H1 (cell line): ENCODE measurements around the gene RAN. TPM values are rescaled to one million over a fixed set of nuclear protein-coding genes. Genes with fewer than 3 reads are reported as not detected.

Experiments
- CTCF ChIA-PET: fragments of 300-600 bp; sonication (Branson Sonifier 250); formaldehyde crosslinking; loops from one replicate; lab custom pipeline; 2021; ENCODE audit not compliant: partially characterized antibody; lab: Charles Lee
- POLR2A ChIA-PET: fragments of 300-600 bp; sonication (Branson Sonifier 250); formaldehyde crosslinking; loops from one replicate; lab custom pipeline; 2021; ENCODE audit warnings: inconsistent platforms; ENCODE audit not compliant: partially characterized antibody; lab: Charles Lee
- DNase-seq, 2 experiments: peaks; one replicate each; pipeline versions ENCODE4 v3.0.0 to v3.0.0-alpha.2; 2010 to 2022; ENCODE audit warnings: low spot score in 2 of 2, low read depth in 1 of 2, mixed read lengths in 1 of 2
- FAIRE-seq: peaks from 2 replicates; lab custom pipeline; 2011; peaks lifted over from hg19 to GRCh38; lab: Jason Lieb, UNC
- H2AFZ ChIP-seq: 2 replicates; pipeline ENCODE4 v1.8.1; 2012; ENCODE audit warnings: low read length, inconsistent platforms
- H2AK5ac ChIP-seq: 2 replicates; pipeline ENCODE4 v1.6.1; 2013; ENCODE audit warnings: low read depth, low read length
- H2BK120ac ChIP-seq: replicated peaks from 2 replicates; pipeline ENCODE3; 2013; ENCODE audit warnings: low read depth, low read length, inconsistent platforms
- H2BK12ac ChIP-seq: 2 replicates; pipeline ENCODE4 v1.6.1; 2013; ENCODE audit warnings: low read depth, low read length
- H2BK15ac ChIP-seq: 2 replicates; pipeline ENCODE4 v1.6.1; 2013; ENCODE audit warnings: low read length
- H2BK20ac ChIP-seq: 2 replicates; pipeline ENCODE4 v1.6.1; 2013; ENCODE audit warnings: low read length
- H2BK5ac ChIP-seq: 2 replicates; pipeline ENCODE4 v1.6.1; 2013; ENCODE audit warnings: low read depth, low read length
- H3K14ac ChIP-seq: 2 replicates; pipeline ENCODE4 v1.6.1; 2013; ENCODE audit warnings: inconsistent platforms; ENCODE audit not compliant: insufficient read length
- H3K18ac ChIP-seq: 2 replicates; pipeline ENCODE4 v1.6.1; 2013; ENCODE audit warnings: low read length; ENCODE audit errors: extremely low read depth
- H3K23ac ChIP-seq: 2 replicates; pipeline ENCODE4 v1.6.1; 2013; ENCODE audit warnings: inconsistent platforms; ENCODE audit not compliant: insufficient read length
- H3K23me2 ChIP-seq: 2 replicates; pipeline ENCODE4 v1.6.1; 2013; ENCODE audit warnings: low read depth, low read length
- H3K27ac ChIP-seq: 2 replicates; pipeline ENCODE4 v1.6.1; 2011; ENCODE audit warnings: low read depth, low read length, inconsistent platforms
- H3K27me3 ChIP-seq, 4 experiments: replicated peaks in 1 of 4; 1 replicate in 1 of 4; 2 replicates in 3 of 4; pipeline versions ENCODE4 v1.6.1 to v1.8.1; 2011 to 2013; ENCODE audit warnings: low read length in 3 of 4, mild to moderate bottlenecking in 3 of 4, inconsistent platforms in 2 of 4, mixed read lengths in 2 of 4, moderate library complexity in 1 of 4; ENCODE audit not compliant: control insufficient read depth in 3 of 4, insufficient read depth in 3 of 4; ENCODE audit errors: extremely low read depth in 1 of 4
- H3K36me3 ChIP-seq, 4 experiments: 2 replicates each; pipeline versions ENCODE4 v1.6.1 to v1.8.1; 2011 to 2013; ENCODE audit warnings: mild to moderate bottlenecking in 4 of 4, low read length in 3 of 4, moderate library complexity in 2 of 4, control low read depth in 1 of 4, inconsistent platforms in 1 of 4; ENCODE audit not compliant: insufficient read depth in 4 of 4, control insufficient read depth in 2 of 4
- H3K4ac ChIP-seq: replicated peaks from 2 replicates; pipeline ENCODE3; 2013; ENCODE audit warnings: low read length, low read depth, mixed read lengths, inconsistent platforms; ENCODE audit not compliant: insufficient read length
- H3K4me1 ChIP-seq, 4 experiments: replicated peaks in 1 of 4; 1 replicate in 1 of 4; 2 replicates in 3 of 4; pipeline versions ENCODE4 v1.6.1 to v1.8.1; 2011 to 2013; ENCODE audit warnings: low read length in 3 of 4, inconsistent platforms in 2 of 4, mixed read lengths in 1 of 4; ENCODE audit not compliant: insufficient read depth in 4 of 4, control insufficient read depth in 3 of 4
- H3K4me2 ChIP-seq, 2 experiments: 2 replicates each; pipeline versions ENCODE4 v1.6.1 to v1.8.1; 2011 to 2013; ENCODE audit warnings: low read depth in 2 of 2, low read length in 2 of 2, control low read depth in 1 of 2, inconsistent platforms in 1 of 2, mild to moderate bottlenecking in 1 of 2; ENCODE audit not compliant: insufficient read depth in 1 of 2
- H3K4me3 ChIP-seq, 4 experiments: fragments of 200-600, 300-600 bp in 1 of 4; sonication (generic), shearing (Covaris generic), sonication (Bioruptor Twin) in 1 of 4; 2 replicates each; pipeline versions ENCODE4 v1.5.1 to v1.8.1; 2011 to 2016; ENCODE audit warnings: low read length in 4 of 4, low read depth in 3 of 4, control low read depth in 2 of 4, inconsistent platforms in 2 of 4, mild to moderate bottlenecking in 2 of 4, mixed read lengths in 1 of 4, moderate library complexity in 1 of 4; ENCODE audit not compliant: insufficient read depth in 2 of 4; ENCODE audit errors: extremely low read depth in 1 of 4
- H3K56ac ChIP-seq: replicated peaks from 2 replicates; pipeline ENCODE3; 2013; ENCODE audit warnings: low read depth, mild to moderate bottlenecking, mixed read lengths, low read length, inconsistent platforms; ENCODE audit not compliant: insufficient read length
- H3K79me1 ChIP-seq: 2 replicates; pipeline ENCODE4 v1.6.1; 2013; ENCODE audit warnings: low read depth, low read length, control low read depth
- H3K79me2 ChIP-seq, 2 experiments: 2 replicates each; pipeline versions ENCODE4 v1.6.1 to v1.8.1; 2012 to 2013; ENCODE audit warnings: low read length in 2 of 2, mild to moderate bottlenecking in 2 of 2, inconsistent platforms in 1 of 2; ENCODE audit not compliant: insufficient read depth in 2 of 2, control insufficient read depth in 1 of 2
- H3K9ac ChIP-seq, 4 experiments: replicated peaks in 1 of 4; 1 replicate in 1 of 4; 2 replicates in 3 of 4; pipeline versions ENCODE4 v1.6.1 to v1.8.1; 2011 to 2013; ENCODE audit warnings: low read depth in 3 of 4, low read length in 3 of 4, control low read depth in 2 of 4, mild to moderate bottlenecking in 2 of 4, moderate library complexity in 2 of 4, inconsistent platforms in 1 of 4; ENCODE audit errors: extremely low read depth in 1 of 4
- H3K9me3 ChIP-seq, 2 experiments: 2 replicates each; pipeline versions ENCODE4 v1.6.1 to v1.8.1; 2012 to 2013; ENCODE audit warnings: mild to moderate bottlenecking in 2 of 2, moderate library complexity in 2 of 2, control low read depth in 1 of 2, inconsistent platforms in 1 of 2, low read depth in 1 of 2, low read length in 1 of 2, mixed read lengths in 1 of 2; ENCODE audit not compliant: insufficient read depth in 2 of 2
- H4K20me1 ChIP-seq, 2 experiments: replicated peaks in 1 of 2; 2 replicates each; pipeline versions ENCODE3 to v1.8.1; 2011 to 2013; ENCODE audit warnings: inconsistent platforms in 2 of 2, low read length in 2 of 2, mild to moderate bottlenecking in 1 of 2; ENCODE audit not compliant: insufficient read depth in 2 of 2, control insufficient read depth in 1 of 2
- H4K5ac ChIP-seq: 2 replicates; pipeline ENCODE4 v1.6.1; 2013; ENCODE audit warnings: low read length, low read depth, mixed read lengths, inconsistent platforms; ENCODE audit not compliant: insufficient read length
- H4K8ac ChIP-seq: 2 replicates; pipeline ENCODE4 v1.8.0; 2013; ENCODE audit warnings: mild to moderate bottlenecking, moderate library complexity, low read length, inconsistent platforms; ENCODE audit not compliant: insufficient read depth; ENCODE audit errors: extremely low read depth
- H4K91ac ChIP-seq: replicated peaks from 2 replicates; pipeline ENCODE3; 2013; ENCODE audit warnings: low read length, mixed read lengths, inconsistent platforms; ENCODE audit not compliant: insufficient read length
- ATF2 ChIP-seq: IDR thresholded peaks from 2 replicates; pipeline ENCODE4 v1.6.1; 2012; ENCODE audit warnings: low read length, inconsistent platforms
- CTCF ChIP-seq, 3 experiments: IDR thresholded peaks; 1 replicate in 2 of 3; 2 replicates in 1 of 3; pipeline versions ENCODE4 v1.5.1 to v1.6.1; 2011; ENCODE audit warnings: low read length in 3 of 3, mild to moderate bottlenecking in 3 of 3, inconsistent platforms in 2 of 3, low read depth in 1 of 3, moderate library complexity in 1 of 3; ENCODE audit not compliant: insufficient read depth in 1 of 3; ENCODE audit errors: control extremely low read depth in 1 of 3
- FOSL1 ChIP-seq: IDR thresholded peaks from 2 replicates; pipeline ENCODE4 v1.6.1; 2011; ENCODE audit warnings: mild to moderate bottlenecking, low read depth, low read length, moderate library complexity; ENCODE audit not compliant: insufficient read depth
- POLR2A ChIP-seq, 2 experiments: IDR thresholded peaks; 1 replicate in 1 of 2; 2 replicates in 1 of 2; pipeline ENCODE4 v1.6.1; 2011; ENCODE audit warnings: low read depth in 2 of 2, low read length in 2 of 2, mild to moderate bottlenecking in 2 of 2; ENCODE audit errors: control extremely low read depth in 1 of 2
- POLR2AphosphoS5 ChIP-seq: IDR thresholded peaks from 2 replicates; pipeline ENCODE4 v1.6.1; 2011; ENCODE audit warnings: low read depth, low read length
- RFX5 ChIP-seq: IDR thresholded peaks from 2 replicates; pipeline ENCODE4 v1.6.1; 2011; ENCODE audit warnings: low read depth, low read length, improper control_type of control experiment, borderline replicate concordance
- SIRT6 ChIP-seq: IDR thresholded peaks from one replicate; pipeline ENCODE4 v1.7.1; 2012; ENCODE audit warnings: low read length, inconsistent platforms
- TAF1 ChIP-seq: IDR thresholded peaks from 2 replicates; pipeline ENCODE4 v1.6.1; 2011; ENCODE audit warnings: mild to moderate bottlenecking, low read depth, low read length
- WGBS, 2 experiments: shearing (Covaris generic) in 1 of 2; methylation state at CpG; one replicate each; pipeline versions ENCODE4 v1.1.6 to v1.1.7; 2013 to 2015; ENCODE audit warnings: low lambda C conversion rate in 2 of 2, mixed read lengths in 2 of 2, inconsistent platforms in 1 of 2, low coverage in 1 of 2, missing lambda C conversion rate in 1 of 2; ENCODE audit not compliant: insufficient replicate concordance in 2 of 2, insufficient coverage in 1 of 2, insufficient read length in 1 of 2; ENCODE audit errors: extremely low coverage in 1 of 2, missing lambda C conversion rate in 1 of 2; 5-methylcytosine and 5-hydroxymethylcytosine counted together
- polyA plus RNA-seq, 7 experiments: library from polyadenylated mRNA; depleted of rRNA in 3 of 7; stranded (reverse) in 5 of 7; unstranded in 2 of 7; fragments of >200 nt in 5 of 7; fragments of 200-250 nt in 2 of 7; gene quantifications; 1 replicate in 5 of 7; 2 replicates in 1 of 7; 4 replicates in 1 of 7; pipeline versions ENCODE4 v1.2.1 to v1.2.3, GENCODE V29; 2011 to 2013; ENCODE audit warnings: missing spikeins in 2 of 7, mixed read lengths in 2 of 7
- total RNA-seq: library from RNA; stranded (reverse); fragmentation: NEBNext Ultra II Directional; extraction: Animal tissue kit (Norgen Biotek cat#: 25700); gene quantifications from 2 replicates; pipeline ENCODE4 v1.2.1, GENCODE V29; 2021
- TF ChIP-seq, protein P1 (sequence below): IDR thresholded peaks from 2 replicates; pipeline ENCODE4 v1.6.1; 2011; ENCODE audit warnings: low read depth, mild to moderate bottlenecking, low read length; ENCODE audit not compliant: insufficient read depth

Gene RAN
- total and polyA plus RNA-seq, 2 of the 8 experiments (the other 6 are each of a cell fraction or from before 2014, with no cell fraction given), result 2,064 to 2,203 TPM

DNA sequence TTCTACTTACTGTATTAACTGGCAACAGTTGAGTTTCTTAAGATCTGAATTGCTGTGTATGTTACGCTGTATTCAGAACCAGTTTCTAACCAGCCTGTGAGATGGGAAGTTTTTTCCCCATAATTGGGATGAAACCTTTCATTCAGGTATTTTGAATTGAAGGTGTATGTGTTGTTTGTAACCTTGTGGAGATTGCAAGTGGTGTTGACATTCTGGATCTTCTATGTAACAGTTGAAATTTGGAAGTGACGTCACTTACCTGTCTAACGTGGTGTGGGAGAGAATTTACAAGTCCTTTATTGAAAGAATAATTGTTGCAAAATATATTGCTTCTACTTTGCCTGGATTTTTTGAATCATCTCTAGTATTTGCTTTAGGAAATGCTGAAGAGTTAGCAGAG, 5.5 kb downstream of the RAN start:
- Histone ChIP-seq H4K5ac (no peak overlapping the region), H2BK15ac (no peak overlapping the region), H3K56ac (no peak overlapping the region), H3K18ac (no peak overlapping the region), H2BK120ac (no peak overlapping the region), H2BK20ac (no peak overlapping the region), H2BK5ac (no peak overlapping the region), H4K8ac (no peak overlapping the region), H3K9ac (no peak overlapping the region), H4K20me1 (peaks cover 7 to 9% of the 10 kb centered on the region in 2 experiments), H3K4ac (no peak overlapping the region), H3K4me1 (peaks cover 0 to 5% (median 3%) of the 10 kb centered on the region in 4 experiments; a peak in 4 of 7 replicates), H3K23ac (no peak overlapping the region), H3K79me1 (no peaks in the 10 kb centered on the region), H3K36me3 (peaks cover 27 to 53% (median 42%) of the 10 kb centered on the region in 4 experiments), H3K27ac (no peak overlapping the region), H3K23me2 (peaks cover 8% of the 10 kb centered on the region), H3K4me3 (no peak overlapping the region), H4K91ac (no peak overlapping the region), H3K9me3 (no peaks in the 10 kb centered on the region), H3K14ac (no peak overlapping the region), H3K4me2 (no peak overlapping the region), H2AFZ (no peak overlapping the region), H2BK12ac (no peak overlapping the region), H2AK5ac (no peak overlapping the region), H3K27me3 (no peaks in the 10 kb centered on the region), H3K79me2 (peaks cover 6 to 29% of the 10 kb centered on the region in 2 experiments)
- WGBS, 2 experiments, result 89% methylated on average over 3 of the region's 3 CpGs; no CpG with 5 or more reads in 1 of the 2 experiments
- CTCF ChIA-PET, result interaction anchor here (1.2 to 2.2 kb wide), 3 partner anchors 13 to 50 kb away, joined by 4 to 9 read pairs (median 4); no protein-coding TSS in a partner anchor
- DNase-seq, result no peak
- no peak for TF ChIP-seq RFX5
- no peak for TF ChIP-seq FOSL1
- TF ChIP-seq POLR2A (IDR thresholded peaks at IDR 0.05; ENCODE audit: control extremely low read depth in 1 of 2, low read depth in 2 of 2, low read length in 2 of 2), result peak in 1 of 2 experiments; percentile 22; a peak in 1 of 3 replicates
- 0 out of 2 replicates have a peak, but pooled peaks have one; percentile 48 for TF ChIP-seq POLR2AphosphoS5
- no peak for TF ChIP-seq CTCF (IDR thresholded peaks at IDR 0.05; ENCODE audit: control extremely low read depth in 1 of 3, insufficient read depth in 1 of 3, low read depth in 1 of 3, low read length in 3 of 3)
- no peak for TF ChIP-seq ATF2
- no peak for TF ChIP-seq SIRT6
- TF ChIP-seq, protein P1, sequence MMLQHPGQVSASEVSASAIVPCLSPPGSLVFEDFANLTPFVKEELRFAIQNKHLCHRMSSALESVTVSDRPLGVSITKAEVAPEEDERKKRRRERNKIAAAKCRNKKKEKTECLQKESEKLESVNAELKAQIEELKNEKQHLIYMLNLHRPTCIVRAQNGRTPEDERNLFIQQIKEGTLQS, result no peak
- TF ChIP-seq TAF1, result no peak
- no peak for FAIRE-seq
- POLR2A ChIA-PET, result interaction anchor here (0.7 to 8.9 kb wide), 22 partner anchors 8 to 977 kb away, joined by 3 to 86 read pairs (median 7); no protein-coding TSS in a partner anchor
